NCI-H2081 treated with DMSO at 0.1 percent for 48 hours (cell line): ENCODE data around the gene SLC6A4.
"Not testable (repeated sequence)": the region's sequence is repeated elsewhere in the genome, so short reads cannot be mapped to it uniquely, and the experiment has no call there.

Experiments used
- DNase-seq: peaks from one replicate; lab custom pipeline; 2025; lab: John Stamatoyannopoulos, UW

Gene SLC6A4

DNA sequence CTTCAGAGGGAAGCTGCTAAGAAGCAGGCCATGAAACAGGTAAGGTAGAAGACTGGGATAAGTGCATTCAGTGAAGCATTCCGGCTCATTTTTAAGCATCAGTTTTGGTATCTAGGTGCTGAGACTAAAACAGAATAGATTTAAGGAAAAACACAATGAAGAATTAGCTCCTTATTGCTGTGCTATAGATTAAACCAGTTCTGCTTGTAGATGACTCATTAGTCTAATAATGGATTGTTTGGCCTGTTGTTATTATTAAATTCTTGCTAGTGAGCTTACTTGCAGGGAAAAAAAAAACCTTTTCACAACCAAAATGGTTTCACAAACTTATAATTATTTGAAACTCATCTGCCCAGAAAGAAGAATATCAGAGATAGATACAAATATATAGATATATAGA, 62.9 kb downstream of the SLC6A4 start:
- DNase-seq, result no peak

DNA sequence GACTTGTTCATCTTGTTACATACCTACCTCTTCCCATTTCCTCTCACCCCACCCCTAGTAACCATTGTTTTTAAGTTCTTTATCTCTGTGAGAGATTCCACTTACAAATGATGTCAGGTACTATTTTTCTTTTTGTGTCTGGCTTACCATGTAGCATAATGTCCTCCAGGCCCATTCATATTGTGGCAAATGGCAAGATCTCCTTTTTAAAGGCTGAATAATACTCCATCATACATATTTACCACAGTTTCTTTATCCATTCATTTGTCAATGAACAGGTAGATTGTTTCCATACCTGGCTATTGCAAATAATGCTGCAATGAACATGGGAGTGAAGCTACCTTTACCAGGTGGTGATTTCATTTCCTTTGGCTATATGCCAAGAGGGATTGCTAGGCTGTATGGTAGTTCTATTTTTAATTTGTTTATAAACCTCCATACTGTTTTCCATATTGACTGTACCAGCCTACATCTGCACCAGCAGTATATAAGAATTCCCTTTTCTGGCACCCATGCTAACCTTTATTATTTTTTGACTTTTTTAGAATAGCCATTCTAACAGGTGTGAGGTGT, 65.0 kb downstream of the SLC6A4 start:
- no peak for DNase-seq

- DNase-seq, result no peak
These were observed 69.5 kb downstream of the SLC6A4 start for GRCh38 chr17:30165960-30166359.

GRCh38 chr17:30165147-30165546, 70.3 kb downstream of the SLC6A4 start:
- no peak for DNase-seq

- DNase-seq, result no peak
These were observed 71.0 kb downstream of the SLC6A4 start for GRCh38 chr17:30164531-30164930.

- no peak for DNase-seq
These were observed 73.9 kb downstream of the SLC6A4 start for GRCh38 chr17:30161601-30162000.

GRCh38 chr17:30160419-30161172, 74.9 kb downstream of the SLC6A4 start:
- DNase-seq, result no peak

DNA sequence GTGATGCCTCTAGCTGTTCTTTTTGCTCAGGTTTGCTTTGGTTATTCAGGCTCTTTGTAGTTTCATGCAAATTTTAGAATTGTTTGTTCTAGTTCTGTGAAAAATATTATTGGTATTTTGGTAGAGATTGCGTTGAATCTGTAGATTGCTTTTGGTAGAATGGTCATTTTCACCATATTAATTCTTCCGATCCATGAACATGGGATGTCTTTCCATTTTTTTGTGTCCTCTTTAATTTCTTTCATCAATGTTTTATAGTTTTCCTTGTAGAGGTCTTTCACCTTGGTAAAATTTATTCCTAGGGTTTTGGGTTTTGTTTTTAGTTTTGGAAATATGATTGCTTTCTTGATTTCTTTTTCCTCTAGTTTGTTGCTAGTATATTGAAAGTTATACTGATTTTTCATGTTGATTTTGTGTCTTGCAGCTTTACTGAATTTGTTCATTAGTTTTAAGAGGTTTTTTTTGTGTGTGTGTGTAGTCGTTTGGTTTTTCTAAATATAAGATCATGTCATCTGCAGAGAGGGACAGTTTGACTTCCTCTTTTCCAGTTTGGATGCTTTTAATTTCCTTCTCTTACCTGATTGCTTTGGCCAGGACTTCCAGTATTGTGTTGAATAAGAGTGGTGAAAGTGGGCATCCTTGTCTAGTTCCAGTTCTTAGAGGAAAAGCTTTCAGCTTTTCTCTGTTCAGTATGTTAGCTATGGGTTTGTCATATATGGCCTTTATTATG, 76.4 kb downstream of the SLC6A4 start:
- no peak for DNase-seq

DNA sequence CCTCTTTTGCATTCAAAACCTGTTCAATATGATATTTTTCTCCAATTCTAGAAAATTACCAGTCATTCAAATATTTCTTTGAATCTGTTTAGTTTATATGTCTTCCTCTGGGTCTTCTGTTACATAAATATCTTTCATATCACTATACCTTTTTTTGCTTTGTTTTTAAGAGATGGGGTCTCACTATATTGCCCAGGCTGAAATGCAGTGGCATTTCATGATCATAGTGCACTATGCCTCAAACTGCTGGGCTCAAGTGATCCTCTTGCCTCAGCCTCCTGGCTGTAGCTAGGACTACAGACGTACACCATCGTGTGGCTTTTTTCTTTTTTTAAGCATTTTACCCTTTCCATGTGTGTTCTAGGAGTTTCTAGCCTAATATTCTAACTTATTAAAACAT, 80.1 kb downstream of the SLC6A4 start:
- DNase-seq, result no peak

GRCh38 chr17:30153463-30153862, 82.0 kb downstream of the SLC6A4 start:
- no peak for DNase-seq

DNA sequence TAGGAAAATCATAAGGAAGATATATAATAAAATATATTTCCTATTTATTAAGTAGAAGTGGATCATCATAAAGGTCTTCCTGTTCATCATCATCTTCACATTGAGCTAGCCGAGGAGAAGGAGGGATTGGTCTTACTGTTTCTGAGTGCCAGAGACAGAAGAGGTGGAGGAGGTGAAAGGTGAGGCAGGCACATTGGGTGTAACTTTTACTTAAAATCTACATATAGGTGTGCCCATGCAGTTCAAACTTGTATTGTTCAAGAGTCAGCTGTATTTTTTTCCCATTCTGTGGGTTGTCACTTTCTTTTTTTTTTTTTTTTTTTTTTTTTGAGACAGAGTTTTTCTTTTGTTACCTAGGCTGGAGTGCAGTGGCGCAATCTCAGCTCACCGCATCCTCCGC, 84.0 kb downstream of the SLC6A4 start:
- no peak for DNase-seq

DNA sequence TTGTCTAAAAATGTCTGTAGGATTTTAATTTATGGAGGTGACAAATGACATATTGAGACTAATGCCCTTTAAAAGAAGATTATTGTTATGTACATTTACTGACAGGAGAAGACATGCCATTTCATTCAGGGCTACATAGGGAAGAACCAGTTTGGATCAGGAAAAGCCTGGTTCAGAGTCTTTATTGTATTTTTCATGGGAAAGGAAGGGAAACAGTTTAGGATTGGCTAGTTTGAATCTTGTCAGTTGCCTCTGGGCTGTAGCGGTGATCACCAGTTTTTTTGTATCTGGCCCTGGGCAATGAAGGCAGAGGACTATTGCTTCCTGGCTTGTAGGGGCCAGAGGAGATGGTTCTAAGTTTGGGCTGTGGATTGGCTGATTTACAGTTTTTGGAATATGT, 87.1 kb downstream of the SLC6A4 start:
- no peak for DNase-seq

GRCh38 chr17:30147860-30148259, 87.6 kb downstream of the SLC6A4 start:
- DNase-seq, result not testable (repeated sequence)
